Calu3 (cell line): ENCODE data around the gene MYRFL. TPM values are rescaled to one million over a fixed set of nuclear protein-coding genes. Genes with fewer than 3 reads are reported as not detected.

Source experiments
- BruUV-seq: library from RNA; stranded (reverse); fragments of 400-500 nt; replicated peaks from 2 replicates; lab custom pipeline; 2021; lab: Mats Ljungman, UMichigan
- CTCF ChIA-PET: fragments of 300-600 bp; sonication (Branson Sonifier 250); formaldehyde crosslinking; loops from one replicate; lab custom pipeline; 2022; ENCODE audit warnings: antibody characterized with exemption; lab: Charles Lee
- DNase-seq: peaks from one replicate; pipeline ENCODE4 v3.0.0; 2022
- H3K27ac Mint-ChIP-seq: one replicate; pipeline ENCODE4 v1.8.0; 2022; ENCODE audit warnings: mixed read lengths; ENCODE audit not compliant: unreplicated experiment
- H3K27me3 Mint-ChIP-seq: one replicate; pipeline ENCODE4 v1.8.0; 2022; ENCODE audit warnings: mixed read lengths; ENCODE audit not compliant: unreplicated experiment
- H3K36me3 Mint-ChIP-seq: one replicate; pipeline ENCODE4 v1.8.0; 2022; ENCODE audit warnings: mild to moderate bottlenecking, moderate library complexity, mixed read lengths; ENCODE audit not compliant: insufficient read depth, unreplicated experiment
- H3K4me1 Mint-ChIP-seq: one replicate; pipeline ENCODE4 v1.8.0; 2022; ENCODE audit warnings: mild to moderate bottlenecking, low read depth, mixed read lengths; ENCODE audit not compliant: unreplicated experiment
- H3K4me3 Mint-ChIP-seq: one replicate; pipeline ENCODE4 v1.8.0; 2022; ENCODE audit warnings: mild to moderate bottlenecking, low read depth, moderate library complexity, mixed read lengths; ENCODE audit not compliant: unreplicated experiment
- H3K9me3 Mint-ChIP-seq: one replicate; pipeline ENCODE4 v1.8.0; 2022; ENCODE audit warnings: low read depth, mixed read lengths; ENCODE audit not compliant: unreplicated experiment
- intact Hi-C: fragments of 100-400 bp; cut with micrococcal nuclease; formaldehyde crosslinking; loops from one replicate; pipeline ENCODE4 v1.10.0; 2022; ENCODE audit not compliant: unreplicated experiment
- total RNA-seq: library from RNA; stranded (reverse); gene quantifications from 2 replicates; pipeline ENCODE4 v1.2.3, GENCODE V29; 2022
- TF ChIP-seq, protein P1 (sequence below): fragments of 200-600 bp; IDR thresholded peaks from one replicate; pipeline ENCODE4 v1.8.0; 2022; ENCODE audit warnings: antibody characterized with exemption; ENCODE audit not compliant: unreplicated experiment

Gene MYRFL
- total RNA-seq, 1 experiment from 2014 or later: 1.7 TPM

GRCh38 chr12:69906411-69907216 lies 81.6 kb downstream of the MYRFL start:
- CTCF ChIA-PET: no interaction called here
- Mint-ChIP-seq H3K4me3 (no peak overlapping the region), H3K36me3 (no peaks in the 10 kb centered on the region), H3K27me3 (no peaks in the 10 kb centered on the region), H3K9me3 (no peaks in the 10 kb centered on the region), H3K27ac (no peak overlapping the region), H3K4me1 (no peaks in the 10 kb centered on the region)
- BruUV-seq: no TSS peak
- TF ChIP-seq, protein P1, sequence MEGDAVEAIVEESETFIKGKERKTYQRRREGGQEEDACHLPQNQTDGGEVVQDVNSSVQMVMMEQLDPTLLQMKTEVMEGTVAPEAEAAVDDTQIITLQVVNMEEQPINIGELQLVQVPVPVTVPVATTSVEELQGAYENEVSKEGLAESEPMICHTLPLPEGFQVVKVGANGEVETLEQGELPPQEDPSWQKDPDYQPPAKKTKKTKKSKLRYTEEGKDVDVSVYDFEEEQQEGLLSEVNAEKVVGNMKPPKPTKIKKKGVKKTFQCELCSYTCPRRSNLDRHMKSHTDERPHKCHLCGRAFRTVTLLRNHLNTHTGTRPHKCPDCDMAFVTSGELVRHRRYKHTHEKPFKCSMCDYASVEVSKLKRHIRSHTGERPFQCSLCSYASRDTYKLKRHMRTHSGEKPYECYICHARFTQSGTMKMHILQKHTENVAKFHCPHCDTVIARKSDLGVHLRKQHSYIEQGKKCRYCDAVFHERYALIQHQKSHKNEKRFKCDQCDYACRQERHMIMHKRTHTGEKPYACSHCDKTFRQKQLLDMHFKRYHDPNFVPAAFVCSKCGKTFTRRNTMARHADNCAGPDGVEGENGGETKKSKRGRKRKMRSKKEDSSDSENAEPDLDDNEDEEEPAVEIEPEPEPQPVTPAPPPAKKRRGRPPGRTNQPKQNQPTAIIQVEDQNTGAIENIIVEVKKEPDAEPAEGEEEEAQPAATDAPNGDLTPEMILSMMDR: no peak
- intact Hi-C loops: loop anchor here (10.0 kb wide), 1 partner anchor 458 kb away; the partner anchor contains the start of gene KCNMB4
- DNase-seq: no peak

DNA sequence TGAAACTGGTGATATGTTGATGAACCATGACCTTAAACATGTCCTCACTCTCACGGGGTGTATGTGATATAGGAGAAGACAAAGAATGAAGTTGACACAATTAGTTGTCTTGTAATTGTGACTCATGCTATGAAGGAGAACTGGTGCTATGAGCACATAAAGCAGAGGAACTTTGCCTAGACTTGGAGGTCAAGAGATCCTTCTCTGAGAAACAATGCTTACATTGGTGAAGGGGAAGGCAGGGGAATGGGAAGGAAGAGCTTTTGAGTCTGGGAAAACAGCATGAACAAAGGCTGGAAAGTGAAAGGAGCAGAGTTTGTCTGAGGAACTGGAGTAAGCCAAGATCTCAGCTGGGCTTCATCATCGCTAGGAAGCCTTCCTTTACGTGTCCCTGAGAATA lies 83.2 kb downstream of the MYRFL start:
- intact Hi-C loops: loop anchor here (10.0 kb wide), 1 partner anchor 457 kb away; the partner anchor contains the start of gene KCNMB4
- TF ChIP-seq, protein P1: no peak
- H3K27ac Mint-ChIP-seq: no peak overlapping the region
- H3K4me3 Mint-ChIP-seq: no peak overlapping the region
- CTCF ChIA-PET: no interaction called here
- DNase-seq: no peak
- no TSS peak for BruUV-seq
- H3K36me3 Mint-ChIP-seq: no peaks in the 10 kb centered on the region
- H3K4me1 Mint-ChIP-seq: no peaks in the 10 kb centered on the region
- no peaks in the 10 kb centered on the region for H3K9me3 Mint-ChIP-seq
- no peaks in the 10 kb centered on the region for H3K27me3 Mint-ChIP-seq

GRCh38 chr12:69910694-69911093 lies 85.7 kb downstream of the MYRFL start:
- no peaks in the 10 kb centered on the region for H3K36me3 Mint-ChIP-seq
- H3K4me3 Mint-ChIP-seq: no peak overlapping the region
- no TSS peak for BruUV-seq
- H3K27me3 Mint-ChIP-seq: no peaks in the 10 kb centered on the region
- H3K9me3 Mint-ChIP-seq: no peaks in the 10 kb centered on the region
- DNase-seq: no peak
- CTCF ChIA-PET: no interaction called here
- intact Hi-C loops: no loop called here
- TF ChIP-seq, protein P1: no peak
- H3K4me1 Mint-ChIP-seq: no peaks in the 10 kb centered on the region
- H3K27ac Mint-ChIP-seq: no peak overlapping the region

DNA sequence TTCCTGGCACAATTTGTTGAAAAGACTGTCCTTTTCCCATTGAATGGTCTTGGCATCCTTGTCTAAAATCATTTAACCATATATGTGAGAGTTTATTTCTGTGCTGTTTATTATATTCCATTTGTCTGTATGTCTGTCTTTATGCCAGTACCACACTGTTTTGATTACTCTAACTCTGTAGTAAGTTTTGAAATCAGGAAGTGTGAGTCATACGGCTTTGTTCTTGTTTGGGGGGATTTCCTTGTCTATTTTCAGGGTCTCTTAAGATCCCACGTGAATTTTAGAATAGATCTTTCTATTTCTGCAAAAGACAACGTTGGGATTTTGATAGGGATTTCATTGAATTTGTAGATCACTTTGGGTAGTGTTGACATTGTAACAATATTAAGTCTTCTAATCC lies 88.5 kb downstream of the MYRFL start:
- Mint-ChIP-seq H3K36me3 (peaks cover 5% of the 10 kb centered on the region), H3K27me3 (no peaks in the 10 kb centered on the region), H3K9me3 (peaks cover 9% of the 10 kb centered on the region), H3K4me1 (no peaks in the 10 kb centered on the region), H3K4me3 (no peak overlapping the region), H3K27ac (no peak overlapping the region)
- CTCF ChIA-PET: no interaction called here
- no peak for DNase-seq
- TF ChIP-seq, protein P1: no peak
- intact Hi-C loops: no loop called here
- BruUV-seq: no TSS peak
